ENCODE data around the gene CCDC91.

Gene CCDC91

GRCh38 chr12:28369483-28369882 lies 179.2 kb downstream of the CCDC91 start:
- TF ChIP-seq SIN3A (IDR thresholded peaks at IDR 0.05; ENCODE audit: borderline replicate concordance, insufficient read depth, low read length) (no peak), REST (IDR thresholded peaks at IDR 0.05; ENCODE audit: insufficient read depth in 1 of 2, low read depth in 2 of 2, low read length in 2 of 2) (no peak), POLR2AphosphoS5 (IDR thresholded peaks at IDR 0.05; ENCODE audit: low read depth, low read length) (no peak), FOXP2 (optimal IDR thresholded peaks at IDR 0.05; ENCODE audit: borderline replicate concordance, extremely low read depth, extremely low read length, insufficient read depth) (no peak), TAF1 (IDR thresholded peaks at IDR 0.05; ENCODE audit: borderline replicate concordance, insufficient read depth, low read length) (no peak)

GRCh38 chr12:28374556-28374955 lies 184.3 kb downstream of the CCDC91 start:
- TF ChIP-seq SIN3A (IDR thresholded peaks at IDR 0.05; ENCODE audit: borderline replicate concordance, insufficient read depth, low read length) (no peak), FOXP2 (optimal IDR thresholded peaks at IDR 0.05; ENCODE audit: borderline replicate concordance, extremely low read depth, extremely low read length, insufficient read depth) (no peak), POLR2AphosphoS5 (IDR thresholded peaks at IDR 0.05; ENCODE audit: low read depth, low read length) (no peak), REST (IDR thresholded peaks at IDR 0.05; ENCODE audit: insufficient read depth in 1 of 2, low read depth in 2 of 2, low read length in 2 of 2) (no peak), TAF1 (IDR thresholded peaks at IDR 0.05; ENCODE audit: borderline replicate concordance, insufficient read depth, low read length) (no peak)

GRCh38 chr12:28378736-28379135 lies 188.5 kb downstream of the CCDC91 start:
- no peak for TF ChIP-seq REST (IDR thresholded peaks at IDR 0.05; ENCODE audit: insufficient read depth in 1 of 2, low read depth in 2 of 2, low read length in 2 of 2)
- TF ChIP-seq POLR2AphosphoS5 (IDR thresholded peaks at IDR 0.05; ENCODE audit: low read depth, low read length) = no peak
- TF ChIP-seq TAF1 (IDR thresholded peaks at IDR 0.05; ENCODE audit: borderline replicate concordance, insufficient read depth, low read length) = no peak
- no peak for TF ChIP-seq SIN3A (IDR thresholded peaks at IDR 0.05; ENCODE audit: borderline replicate concordance, insufficient read depth, low read length)
- TF ChIP-seq FOXP2 (optimal IDR thresholded peaks at IDR 0.05; ENCODE audit: borderline replicate concordance, extremely low read depth, extremely low read length, insufficient read depth) = no peak

- TF ChIP-seq SIN3A (IDR thresholded peaks at IDR 0.05; ENCODE audit: borderline replicate concordance, insufficient read depth, low read length) (no peak), FOXP2 (optimal IDR thresholded peaks at IDR 0.05; ENCODE audit: borderline replicate concordance, extremely low read depth, extremely low read length, insufficient read depth) (no peak), REST (IDR thresholded peaks at IDR 0.05; ENCODE audit: insufficient read depth in 1 of 2, low read depth in 2 of 2, low read length in 2 of 2) (no peak), TAF1 (IDR thresholded peaks at IDR 0.05; ENCODE audit: borderline replicate concordance, insufficient read depth, low read length) (no peak), POLR2AphosphoS5 (IDR thresholded peaks at IDR 0.05; ENCODE audit: low read depth, low read length) (no peak)
Measured at GRCh38 chr12:28383368-28383767, 193.1 kb downstream of the CCDC91 start.

- TF ChIP-seq TAF1 (IDR thresholded peaks at IDR 0.05; ENCODE audit: borderline replicate concordance, insufficient read depth, low read length) (no peak), FOXP2 (optimal IDR thresholded peaks at IDR 0.05; ENCODE audit: borderline replicate concordance, extremely low read depth, extremely low read length, insufficient read depth) (no peak), POLR2AphosphoS5 (IDR thresholded peaks at IDR 0.05; ENCODE audit: low read depth, low read length) (no peak), SIN3A (IDR thresholded peaks at IDR 0.05; ENCODE audit: borderline replicate concordance, insufficient read depth, low read length) (no peak), REST (IDR thresholded peaks at IDR 0.05; ENCODE audit: insufficient read depth in 1 of 2, low read depth in 2 of 2, low read length in 2 of 2) (no peak)
Measured at GRCh38 chr12:28388879-28389278, 198.6 kb downstream of the CCDC91 start.

Data from PFSK-1 (cell line).